ENCODE data around the gene BRINP1.

DNA sequence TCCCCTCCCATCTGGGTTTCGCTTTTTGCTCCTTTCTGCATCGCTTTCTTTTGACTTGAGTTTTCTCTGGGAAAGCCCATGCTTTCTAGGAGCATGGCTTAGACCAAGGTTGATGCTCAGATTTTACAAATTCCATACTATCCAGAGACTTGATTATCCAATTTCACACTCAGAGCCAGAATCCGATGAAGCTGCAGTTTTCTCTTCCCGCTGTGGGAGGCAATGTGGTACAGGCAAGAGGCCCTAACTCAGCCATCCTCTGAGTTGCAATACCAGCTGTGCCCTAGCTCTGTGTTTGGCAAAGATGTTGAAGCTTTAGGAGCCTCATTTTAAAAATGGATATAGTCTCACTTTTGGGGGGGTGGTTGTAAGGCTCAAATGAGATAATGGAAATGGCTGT is 85.1 kb downstream of the BRINP1 start:
- TF ChIP-seq, protein P1, sequence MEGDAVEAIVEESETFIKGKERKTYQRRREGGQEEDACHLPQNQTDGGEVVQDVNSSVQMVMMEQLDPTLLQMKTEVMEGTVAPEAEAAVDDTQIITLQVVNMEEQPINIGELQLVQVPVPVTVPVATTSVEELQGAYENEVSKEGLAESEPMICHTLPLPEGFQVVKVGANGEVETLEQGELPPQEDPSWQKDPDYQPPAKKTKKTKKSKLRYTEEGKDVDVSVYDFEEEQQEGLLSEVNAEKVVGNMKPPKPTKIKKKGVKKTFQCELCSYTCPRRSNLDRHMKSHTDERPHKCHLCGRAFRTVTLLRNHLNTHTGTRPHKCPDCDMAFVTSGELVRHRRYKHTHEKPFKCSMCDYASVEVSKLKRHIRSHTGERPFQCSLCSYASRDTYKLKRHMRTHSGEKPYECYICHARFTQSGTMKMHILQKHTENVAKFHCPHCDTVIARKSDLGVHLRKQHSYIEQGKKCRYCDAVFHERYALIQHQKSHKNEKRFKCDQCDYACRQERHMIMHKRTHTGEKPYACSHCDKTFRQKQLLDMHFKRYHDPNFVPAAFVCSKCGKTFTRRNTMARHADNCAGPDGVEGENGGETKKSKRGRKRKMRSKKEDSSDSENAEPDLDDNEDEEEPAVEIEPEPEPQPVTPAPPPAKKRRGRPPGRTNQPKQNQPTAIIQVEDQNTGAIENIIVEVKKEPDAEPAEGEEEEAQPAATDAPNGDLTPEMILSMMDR (IDR thresholded peaks at IDR 0.05): no peak
- TF ChIP-seq POLR2A (IDR thresholded peaks at IDR 0.05): no peak
- no peak for TF ChIP-seq EP300 (IDR thresholded peaks at IDR 0.05)

All from tibial nerve (tissue), 4 donors.